Measurements from ENCODE around the gene FAIM2. TPM values are rescaled to one million over a fixed set of nuclear protein-coding genes. Genes with fewer than 3 reads are reported as not detected.

FAIM2 gene
- total and polyA plus RNA-seq, 2 donors (not counting 3 experiments of a cell fraction or from before 2014, with no cell fraction given): 0.01 TPM; not detected in 1

DNA sequence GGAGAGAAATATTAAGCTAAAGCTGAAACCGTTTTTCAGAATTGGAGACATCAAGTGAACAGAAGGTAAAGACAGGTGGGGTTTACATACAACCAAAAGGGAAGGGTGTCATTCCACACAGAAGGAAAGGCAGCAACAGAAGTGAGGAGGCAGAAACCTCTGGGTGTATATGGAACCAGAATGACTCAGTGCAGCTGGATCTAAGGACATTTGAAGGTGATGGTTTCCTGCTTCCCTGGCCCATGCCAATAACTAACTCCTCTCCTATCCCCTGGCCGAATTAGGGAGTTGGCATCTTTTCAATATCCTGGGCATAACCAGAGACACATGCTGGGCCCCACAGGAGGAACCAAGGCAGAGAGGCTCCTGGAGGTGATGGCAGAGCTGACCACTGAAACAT lies 83.9 kb downstream of the FAIM2 start:
- Histone ChIP-seq H3K4me1 (ENCODE audit: control insufficient read depth, extremely low read depth, insufficient read depth, low read length) (peaks cover 27% of the 10 kb centered on the region), H3K27ac (ENCODE audit: insufficient read depth, low read depth, low read length) (no peak overlapping the region), H4K20me1 (replicated peaks; ENCODE audit: control insufficient read depth, extremely low read depth, insufficient read depth, low read length) (no peaks in the 10 kb centered on the region), H3K27me3 (ENCODE audit: control insufficient read depth in 2 of 2, insufficient read depth in 2 of 2, low read length in 2 of 2) (no peaks in the 10 kb centered on the region), H3K9me1 (replicated peaks; ENCODE audit: control insufficient read depth, extremely low read depth, insufficient read depth, low read length) (no peaks in the 10 kb centered on the region), H3K9ac (replicated peaks; ENCODE audit: extremely low read depth, insufficient read depth, low read length) (no peak overlapping the region), H3K36me3 (ENCODE audit: control insufficient read depth in 2 of 2, extremely low read depth in 1 of 2, insufficient read depth in 2 of 2, low read length in 2 of 2) (peaks cover 0 to 4% of the 10 kb centered on the region in 2 experiments), H3K4me3 (replicated peaks in 1 of 3; ENCODE audit: insufficient read depth in 1 of 3, low read depth in 1 of 3, low read length in 3 of 3) (no peak overlapping the region), H3K79me2 (ENCODE audit: control insufficient read depth, insufficient read depth, low read length) (peaks cover 39% of the 10 kb centered on the region), H3K9me3 (replicated peaks; ENCODE audit: control insufficient read depth, insufficient read depth, low read length) (no peaks in the 10 kb centered on the region), H3K4me2 (ENCODE audit: insufficient read depth, low read length) (no peak overlapping the region), H2AFZ (ENCODE audit: low read depth, low read length) (no peak overlapping the region)
- DNase-seq (ENCODE audit: low read depth, low spot score): no peak
- dilution Hi-C loops (cut with MboI; ENCODE audit: extremely low pct_ligation_motif_present, low sequenced_read_pairs): no loop called here
- no TSS peak for BruUV-seq (replicated peaks)
- TF ChIP-seq GATA2 (IDR thresholded peaks at IDR 0.05; ENCODE audit: insufficient read depth, insufficient read length, low read depth, low read length) (no peak), EZH2 (IDR thresholded peaks at IDR 0.05; ENCODE audit: borderline replicate concordance, low read depth, low read length, severe bottlenecking) (no peak), JUN (IDR thresholded peaks at IDR 0.05; ENCODE audit: borderline replicate concordance, insufficient read depth, insufficient read length, low read depth) (no peak), FOS (IDR thresholded peaks at IDR 0.05; ENCODE audit: borderline replicate concordance, insufficient read depth, low read length) (peak; percentile 19), POLR2AphosphoS5 (IDR thresholded peaks at IDR 0.05; ENCODE audit: insufficient read depth, low read depth, low read length) (no peak)
- TF ChIP-seq, protein P1, sequence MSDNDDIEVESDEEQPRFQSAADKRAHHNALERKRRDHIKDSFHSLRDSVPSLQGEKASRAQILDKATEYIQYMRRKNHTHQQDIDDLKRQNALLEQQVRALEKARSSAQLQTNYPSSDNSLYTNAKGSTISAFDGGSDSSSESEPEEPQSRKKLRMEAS (IDR thresholded peaks at IDR 0.05; ENCODE audit: insufficient read depth, insufficient read length): no peak
- intact Hi-C loops (cut with micrococcal nuclease): no loop called here
- ChIA-PET POLR2A (interaction anchor here (1.5 kb wide), 1 partner anchor 9 kb away, joined by 10 read pairs; the partner anchor contains the start of gene NCKAP5L), CTCF (interaction anchor here (0.9 to 9.0 kb wide), 4 partner anchors 9 to 42 kb away, joined by 3 to 54 read pairs (median 6); partner anchors contain the start of gene NCKAP5L)
- FAIRE-seq: peak; percentile 56

DNA sequence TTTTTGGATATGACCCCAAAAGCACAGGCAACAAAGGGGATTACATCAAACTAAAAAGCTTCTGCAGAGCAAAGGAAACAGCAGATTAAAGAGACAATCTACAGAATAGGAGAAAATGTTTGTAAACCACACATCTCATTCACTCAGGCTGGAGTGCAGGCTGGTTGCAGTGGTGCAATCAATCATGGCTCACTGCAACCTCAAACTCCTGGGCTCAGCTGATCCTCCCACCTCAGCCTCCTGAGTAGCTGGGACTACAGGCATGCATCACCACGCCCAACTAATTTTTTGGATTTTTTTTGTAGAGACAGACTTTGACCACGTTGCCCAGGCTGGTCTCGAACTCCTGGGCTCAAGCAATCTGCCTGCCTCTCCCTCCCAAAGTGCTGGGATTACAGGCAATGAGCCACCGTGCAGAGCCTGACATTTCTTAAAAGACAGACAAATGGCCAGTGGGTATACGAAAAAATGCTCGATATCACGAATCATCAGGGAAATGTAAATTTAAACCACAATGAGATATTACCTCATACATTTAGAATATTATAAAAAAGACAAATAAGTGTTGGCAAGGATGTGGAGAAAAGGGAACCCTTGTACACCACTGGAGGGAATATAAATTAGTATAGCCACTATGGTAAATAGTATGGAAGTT lies 85.3 kb downstream of the FAIM2 start:
- ChIA-PET POLR2A (no interaction called here), CTCF (interaction anchor here (9.0 kb wide), 1 partner anchor 21 kb away, joined by 54 read pairs; no protein-coding TSS in a partner anchor)
- Histone ChIP-seq H3K4me2 (ENCODE audit: insufficient read depth, low read length) (no peak overlapping the region), H3K79me2 (ENCODE audit: control insufficient read depth, insufficient read depth, low read length) (peaks cover 25% of the 10 kb centered on the region), H3K4me3 (replicated peaks in 1 of 3; ENCODE audit: insufficient read depth in 1 of 3, low read depth in 1 of 3, low read length in 3 of 3) (no peak overlapping the region), H3K9me1 (replicated peaks; ENCODE audit: control insufficient read depth, extremely low read depth, insufficient read depth, low read length) (no peaks in the 10 kb centered on the region), H2AFZ (ENCODE audit: low read depth, low read length) (no peak overlapping the region), H3K9me3 (replicated peaks; ENCODE audit: control insufficient read depth, insufficient read depth, low read length) (no peaks in the 10 kb centered on the region), H3K9ac (replicated peaks; ENCODE audit: extremely low read depth, insufficient read depth, low read length) (no peak overlapping the region), H3K36me3 (ENCODE audit: control insufficient read depth in 2 of 2, extremely low read depth in 1 of 2, insufficient read depth in 2 of 2, low read length in 2 of 2) (no peaks in the 10 kb centered on the region), H3K4me1 (ENCODE audit: control insufficient read depth, extremely low read depth, insufficient read depth, low read length) (peaks cover 22% of the 10 kb centered on the region), H3K27me3 (ENCODE audit: control insufficient read depth in 2 of 2, insufficient read depth in 2 of 2, low read length in 2 of 2) (no peaks in the 10 kb centered on the region), H4K20me1 (replicated peaks; ENCODE audit: control insufficient read depth, extremely low read depth, insufficient read depth, low read length) (no peaks in the 10 kb centered on the region), H3K27ac (ENCODE audit: insufficient read depth, low read depth, low read length) (no peak overlapping the region)
- dilution Hi-C loops (cut with MboI; ENCODE audit: extremely low pct_ligation_motif_present, low sequenced_read_pairs) (no loop called here), intact Hi-C loops (cut with micrococcal nuclease) (no loop called here)
- TF ChIP-seq MYC (IDR thresholded peaks at IDR 0.05; ENCODE audit: low read depth, low read length) (no peak), JUN (IDR thresholded peaks at IDR 0.05; ENCODE audit: borderline replicate concordance, insufficient read depth, insufficient read length, low read depth) (no peak), POLR2A (IDR thresholded peaks at IDR 0.05; ENCODE audit: low read depth, low read length) (no peak), EZH2 (IDR thresholded peaks at IDR 0.05; ENCODE audit: borderline replicate concordance, low read depth, low read length, severe bottlenecking) (no peak), FOS (IDR thresholded peaks at IDR 0.05; ENCODE audit: borderline replicate concordance, insufficient read depth, low read length) (no peak), POLR2AphosphoS5 (IDR thresholded peaks at IDR 0.05; ENCODE audit: insufficient read depth, low read depth, low read length) (no peak), GATA2 (IDR thresholded peaks at IDR 0.05; ENCODE audit: insufficient read depth, insufficient read length, low read depth, low read length) (no peak)
- TF ChIP-seq, protein P1 (IDR thresholded peaks at IDR 0.05; ENCODE audit: insufficient read depth, insufficient read length): no peak
- TF ChIP-seq, protein P2, sequence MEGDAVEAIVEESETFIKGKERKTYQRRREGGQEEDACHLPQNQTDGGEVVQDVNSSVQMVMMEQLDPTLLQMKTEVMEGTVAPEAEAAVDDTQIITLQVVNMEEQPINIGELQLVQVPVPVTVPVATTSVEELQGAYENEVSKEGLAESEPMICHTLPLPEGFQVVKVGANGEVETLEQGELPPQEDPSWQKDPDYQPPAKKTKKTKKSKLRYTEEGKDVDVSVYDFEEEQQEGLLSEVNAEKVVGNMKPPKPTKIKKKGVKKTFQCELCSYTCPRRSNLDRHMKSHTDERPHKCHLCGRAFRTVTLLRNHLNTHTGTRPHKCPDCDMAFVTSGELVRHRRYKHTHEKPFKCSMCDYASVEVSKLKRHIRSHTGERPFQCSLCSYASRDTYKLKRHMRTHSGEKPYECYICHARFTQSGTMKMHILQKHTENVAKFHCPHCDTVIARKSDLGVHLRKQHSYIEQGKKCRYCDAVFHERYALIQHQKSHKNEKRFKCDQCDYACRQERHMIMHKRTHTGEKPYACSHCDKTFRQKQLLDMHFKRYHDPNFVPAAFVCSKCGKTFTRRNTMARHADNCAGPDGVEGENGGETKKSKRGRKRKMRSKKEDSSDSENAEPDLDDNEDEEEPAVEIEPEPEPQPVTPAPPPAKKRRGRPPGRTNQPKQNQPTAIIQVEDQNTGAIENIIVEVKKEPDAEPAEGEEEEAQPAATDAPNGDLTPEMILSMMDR (IDR thresholded peaks at IDR 0.05; ENCODE audit: extremely low read depth in 1 of 2, insufficient read depth in 1 of 2, low read depth in 1 of 2, low read length in 2 of 2): no peak
- DNase-seq (ENCODE audit: low read depth, low spot score): no peak
- no TSS peak for BruUV-seq (replicated peaks)
- no peak for FAIRE-seq
